HL-60/S4 treated with retinoic acid at 250 ng/mL for 4 days and 3 days (cell line): ENCODE measurements around the gene HSPA12B.

Experiments
- in situ Hi-C: fragments of 300-500 bp; cut with MboI; formaldehyde crosslinking; loops from 2 replicates; pipeline ENCODE4 v1.7.0; 2022; ENCODE audit warnings: low sequenced_read_pairs

HSPA12B gene

GRCh38 chr20:3732327-3733118, at the start of gene HSPA12B:
Gene HSPA12B (plus strand): TSS chr20:3732685. CDS start chr20:3738675, 5,990 bp downstream.
- in situ Hi-C loops = no loop called here

GRCh38 chr20:3685341-3685740, 47.1 kb upstream of the HSPA12B start:
- in situ Hi-C loops = no loop called here

- in situ Hi-C loops = no loop called here
Measured at GRCh38 chr20:3686421-3686820, 46.1 kb upstream of the HSPA12B start.

GRCh38 chr20:3686867-3687321, 45.6 kb upstream of the HSPA12B start:
- in situ Hi-C loops = no loop called here

GRCh38 chr20:3687655-3688054, 44.8 kb upstream of the HSPA12B start:
- in situ Hi-C loops = no loop called here

- in situ Hi-C loops = no loop called here
Measured at GRCh38 chr20:3689978-3690377, 42.5 kb upstream of the HSPA12B start.

GRCh38 chr20:3690413-3690812, 42.1 kb upstream of the HSPA12B start:
- in situ Hi-C loops = no loop called here

- in situ Hi-C loops = no loop called here
Measured at GRCh38 chr20:3691306-3691705, 41.2 kb upstream of the HSPA12B start.

- in situ Hi-C loops = no loop called here
Measured at GRCh38 chr20:3691897-3692296, 40.6 kb upstream of the HSPA12B start.

GRCh38 chr20:3692706-3693294, 39.7 kb upstream of the HSPA12B start:
- in situ Hi-C loops = no loop called here

- in situ Hi-C loops = no loop called here
Measured at GRCh38 chr20:3693376-3693775, 39.1 kb upstream of the HSPA12B start.

- in situ Hi-C loops = no loop called here
Measured at GRCh38 chr20:3694864-3695263, 37.6 kb upstream of the HSPA12B start.

- in situ Hi-C loops = no loop called here
Measured at GRCh38 chr20:3696200-3696599, 36.3 kb upstream of the HSPA12B start.

- in situ Hi-C loops = no loop called here
Measured at GRCh38 chr20:3696745-3697587, 35.5 kb upstream of the HSPA12B start.

- in situ Hi-C loops = no loop called here
Measured at GRCh38 chr20:3697588-3698305, 34.7 kb upstream of the HSPA12B start.

GRCh38 chr20:3698591-3699001, 33.9 kb upstream of the HSPA12B start:
- in situ Hi-C loops = no loop called here

GRCh38 chr20:3699037-3699436, 33.4 kb upstream of the HSPA12B start:
- in situ Hi-C loops = no loop called here

GRCh38 chr20:3701061-3701998, 31.2 kb upstream of the HSPA12B start:
- in situ Hi-C loops = no loop called here

- in situ Hi-C loops = no loop called here
Measured at GRCh38 chr20:3702611-3703391, 29.7 kb upstream of the HSPA12B start.
